Midbrain (tissue), 1 donor: Measurements from ENCODE around the gene COL20A1.

Experiments used
- DNase-seq: peaks from one replicate; lab custom pipeline; 2025; lab: John Stamatoyannopoulos, UW

COL20A1 gene

GRCh38 chr20:63320041-63320511, 27.1 kb downstream of the COL20A1 start:
- DNase-seq, result no peak

- DNase-seq, result no peak
Measured at GRCh38 chr20:63320616-63321147, 27.7 kb downstream of the COL20A1 start.

GRCh38 chr20:63321148-63321831, 28.3 kb downstream of the COL20A1 start:
- no peak for DNase-seq

DNA sequence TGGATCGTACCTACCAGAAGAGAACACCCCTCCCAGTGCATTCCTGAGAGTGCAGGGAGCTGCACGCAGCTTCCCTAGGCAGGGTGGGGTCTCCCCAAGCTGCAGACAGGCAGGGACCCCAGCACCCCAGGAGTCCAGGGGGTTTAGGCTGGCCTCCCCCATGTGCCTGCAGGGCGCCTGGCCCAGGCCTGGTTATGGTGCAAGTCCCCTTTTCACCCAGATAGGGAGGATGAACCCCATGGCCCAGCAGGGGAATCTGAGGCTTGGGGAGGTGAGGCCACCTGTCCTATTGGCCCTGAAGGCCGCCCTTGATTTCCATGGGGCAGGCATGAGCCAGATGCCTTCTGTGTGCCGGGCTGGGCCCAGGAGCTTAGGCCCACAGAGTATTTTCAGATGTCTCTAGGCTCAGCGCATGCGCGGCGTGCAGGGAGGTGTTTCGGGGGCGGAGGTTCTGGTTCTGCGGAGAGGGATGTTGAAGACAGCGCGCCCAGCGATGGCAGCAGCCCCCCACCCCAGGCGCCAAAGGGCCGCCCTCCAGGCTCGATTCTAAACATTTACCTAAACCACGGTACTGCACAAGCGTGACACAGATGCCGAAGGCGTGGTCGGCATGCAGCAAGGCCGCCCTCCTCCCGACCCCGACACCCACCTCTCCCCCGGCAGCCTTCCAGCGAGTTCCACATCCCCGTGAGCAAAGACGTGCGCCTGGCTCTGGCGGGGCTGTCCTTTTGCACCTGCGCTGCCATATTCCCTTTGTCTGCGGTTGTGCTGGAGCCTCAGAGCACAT, 29.4 kb downstream of the COL20A1 start:
- no peak for DNase-seq

DNA sequence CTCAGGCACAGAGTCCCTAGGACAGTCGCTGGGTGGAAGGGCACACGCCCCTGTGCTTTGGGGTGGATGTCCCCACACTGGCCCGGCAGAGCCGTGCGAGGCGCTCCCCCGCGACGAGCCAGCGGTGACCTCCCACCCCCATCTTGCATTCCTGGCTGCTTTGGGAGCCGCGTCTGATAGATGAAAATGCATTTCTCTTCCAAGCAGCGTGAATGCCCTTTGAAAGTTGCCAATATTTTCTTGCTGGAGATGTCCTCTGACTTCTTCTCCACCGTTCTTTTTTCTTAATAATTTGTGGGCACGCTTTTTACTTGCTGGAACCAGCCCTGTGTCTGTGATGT, 29.9 kb downstream of the COL20A1 start:
- DNase-seq, result no peak

- DNase-seq, result no peak
Measured at GRCh38 chr20:63323357-63323981, 30.5 kb downstream of the COL20A1 start.

GRCh38 chr20:63325021-63325471, 32.1 kb downstream of the COL20A1 start:
- DNase-seq, result no peak

- DNase-seq, result no peak
Measured at GRCh38 chr20:63325554-63326313, 32.7 kb downstream of the COL20A1 start.

DNA sequence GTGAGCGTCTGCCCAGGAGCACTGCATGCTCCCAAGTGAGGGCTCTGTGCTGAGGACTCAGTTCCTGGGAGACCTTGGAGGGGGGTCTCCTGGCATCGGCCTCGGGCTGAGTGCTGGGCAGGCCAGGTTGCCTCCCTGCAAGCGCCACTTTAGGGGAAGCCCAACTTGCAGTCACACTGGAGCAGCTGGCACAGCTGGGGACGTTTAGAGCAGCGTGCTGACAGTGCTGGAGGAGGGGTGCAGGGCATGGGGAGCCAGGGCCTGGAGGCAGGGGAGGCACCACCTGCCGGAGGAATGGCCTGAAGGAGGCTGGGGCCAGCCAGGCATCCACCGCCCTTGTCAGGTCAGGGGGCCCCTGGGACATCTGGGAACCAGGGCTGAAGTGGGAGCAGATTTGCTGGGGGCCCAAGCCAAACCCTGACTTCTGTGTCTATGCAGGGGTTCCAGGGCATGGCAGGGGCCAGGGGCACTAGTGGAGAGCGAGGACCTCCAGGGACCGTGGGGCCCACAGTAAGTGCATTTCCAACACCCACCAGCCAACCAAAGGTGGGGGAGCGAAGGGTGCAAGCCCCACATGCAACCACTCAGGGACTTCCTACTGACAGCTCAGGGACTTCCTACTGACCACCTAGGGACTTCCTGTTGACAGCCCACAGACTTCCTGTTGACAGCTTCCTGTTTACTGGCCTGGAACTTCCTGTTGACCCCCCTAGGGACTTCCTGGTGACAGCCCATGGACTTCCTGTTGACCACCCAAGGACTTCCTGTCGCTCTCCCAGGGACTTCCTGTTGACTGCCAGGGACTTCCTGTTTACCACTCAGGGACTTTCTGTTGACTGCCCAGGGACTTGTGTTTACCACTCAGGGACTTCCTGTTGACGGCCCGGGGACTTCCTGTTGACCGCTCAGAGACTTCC, 33.6 kb downstream of the COL20A1 start:
- no peak for DNase-seq

DNA sequence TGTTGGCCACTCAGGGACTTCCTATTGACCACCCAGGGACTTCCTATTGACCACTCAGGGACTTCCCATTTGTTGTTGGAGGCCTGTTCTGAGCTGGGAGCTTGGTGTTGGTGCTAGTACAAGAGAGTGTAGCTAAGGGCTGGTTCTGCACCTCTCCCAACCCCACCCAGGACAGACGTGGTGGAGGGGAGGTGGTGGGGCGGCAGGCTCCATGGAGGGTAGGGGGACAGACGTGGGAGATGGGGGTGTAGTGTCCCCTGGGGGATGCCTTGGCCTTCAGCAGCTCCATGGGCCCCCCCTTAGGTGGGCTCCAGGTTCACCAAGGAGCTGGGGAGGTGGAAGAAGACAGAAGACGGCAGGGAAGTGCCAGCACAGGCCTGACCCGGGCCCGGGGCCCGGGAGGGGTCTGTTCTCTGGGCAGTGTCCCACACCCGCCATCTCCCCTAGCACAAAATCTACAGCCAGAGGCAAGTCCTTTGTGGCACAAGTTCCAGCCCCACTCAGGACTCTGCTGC, 34.3 kb downstream of the COL20A1 start:
- no peak for DNase-seq

DNA sequence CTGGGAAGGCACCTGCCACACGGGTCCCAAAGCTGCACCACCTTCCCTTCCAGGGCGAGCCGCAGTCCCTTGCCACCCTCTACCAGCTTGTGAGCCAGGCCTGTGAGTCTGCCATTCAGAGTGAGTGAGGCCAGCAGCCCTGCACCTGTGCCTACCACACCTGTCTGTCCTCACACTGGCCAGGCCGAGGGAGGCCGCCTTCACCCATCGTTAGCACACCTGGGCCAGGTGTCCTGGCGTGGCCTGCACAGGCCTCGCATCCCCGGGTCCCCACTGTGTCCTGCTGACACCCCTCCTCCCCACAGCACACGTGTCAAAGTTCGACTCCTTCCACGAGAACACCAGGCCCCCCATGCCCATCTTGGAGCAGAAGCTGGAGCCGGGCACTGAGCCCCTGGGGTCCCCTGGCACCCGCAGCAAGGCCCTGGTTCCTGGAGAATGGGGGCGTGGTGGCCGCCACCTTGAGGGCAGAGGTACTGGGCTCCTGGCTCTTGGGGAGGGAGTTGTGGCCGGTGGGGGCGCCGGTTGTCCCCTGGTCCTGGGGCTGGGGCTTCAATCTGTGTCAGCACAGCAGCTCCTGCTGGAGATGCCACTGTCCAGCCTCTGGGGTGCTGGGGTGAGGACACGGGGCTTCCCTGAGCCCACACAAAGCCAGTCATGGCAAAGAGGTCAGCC, 35.2 kb downstream of the COL20A1 start:
- no peak for DNase-seq

GRCh38 chr20:63328718-63329275, 35.8 kb downstream of the COL20A1 start:
- DNase-seq, result no peak

GRCh38 chr20:63329331-63330083, 36.5 kb downstream of the COL20A1 start:
- no peak for DNase-seq

DNA sequence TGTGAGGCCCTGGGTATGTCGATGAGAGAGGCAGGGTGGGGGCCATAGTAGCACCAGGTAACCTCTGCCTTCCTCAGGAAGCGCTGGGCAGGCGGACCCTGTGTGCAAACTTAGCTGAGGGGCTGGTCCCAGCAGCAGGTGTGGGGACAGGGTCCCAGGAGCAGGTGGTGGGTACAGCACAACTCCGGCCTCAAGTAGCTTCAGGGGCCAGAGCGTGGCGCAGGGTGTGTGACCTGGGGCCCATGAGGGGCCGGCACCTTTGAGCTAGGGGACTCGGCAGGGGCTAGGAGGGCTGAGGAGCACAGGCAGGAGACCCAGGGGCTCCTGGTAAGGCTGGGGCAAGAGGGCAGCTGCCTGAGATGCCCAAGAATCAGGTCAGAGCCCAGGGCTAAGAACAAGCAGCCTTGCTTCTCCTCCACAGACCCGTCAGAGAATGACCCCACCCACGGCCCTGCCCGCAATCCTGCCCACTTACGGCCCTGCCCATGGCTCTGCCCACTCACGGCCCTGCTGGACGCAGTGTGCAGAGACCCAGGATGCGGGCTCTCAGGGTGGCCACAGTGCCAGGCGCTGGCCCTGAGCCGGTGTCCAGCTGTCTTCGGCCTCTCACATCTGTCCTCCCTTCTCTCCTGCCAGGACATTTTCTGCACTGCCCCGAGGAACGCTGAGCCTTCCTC, 37.2 kb downstream of the COL20A1 start:
- DNase-seq, result no peak

DNA sequence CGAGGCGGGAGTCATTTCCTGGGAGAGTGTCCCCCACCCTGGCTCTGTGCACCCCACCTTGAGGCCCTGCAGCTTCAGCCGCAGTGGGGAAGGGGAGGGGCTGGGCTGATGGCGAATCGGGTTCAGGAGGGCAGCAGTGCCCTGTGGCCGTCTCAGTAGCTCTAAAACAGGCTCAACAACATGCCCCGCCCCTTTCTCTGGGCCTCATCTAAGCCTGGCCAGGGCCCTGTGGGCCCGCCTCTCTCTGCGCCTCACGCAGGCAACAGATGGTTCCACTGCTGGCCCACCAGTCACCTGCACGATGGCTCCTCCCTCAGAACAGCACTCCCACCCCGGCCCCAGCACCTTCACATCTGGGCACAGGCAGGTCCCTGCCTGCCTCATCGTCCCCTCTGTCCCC, 38.0 kb downstream of the COL20A1 start:
- no peak for DNase-seq

- DNase-seq, result no peak
Measured at GRCh38 chr20:63331741-63332400, 38.9 kb downstream of the COL20A1 start.

GRCh38 chr20:63332488-63333240, 39.7 kb downstream of the COL20A1 start:
- DNase-seq, result no peak
